HEK293T (cell line): ENCODE results near the gene TEX9.

Experiments used
- ARNT ChIP-seq: fragments of 450-650 bp; IDR thresholded peaks from 2 replicates; pipeline ENCODE4 v1.6.1; 2017; ENCODE audit warnings: mild to moderate bottlenecking
- CTBP1 ChIP-seq: fragments of 450-650 bp; IDR thresholded peaks from 2 replicates; pipeline ENCODE4 v1.6.1; 2016; ENCODE audit warnings: borderline replicate concordance
- PKNOX1 ChIP-seq: fragments of 450-650 bp; IDR thresholded peaks from 2 replicates; pipeline ENCODE4 v1.6.1; 2016
- SUZ12 ChIP-seq: fragments of 450-650 bp; IDR thresholded peaks from 2 replicates; pipeline ENCODE4 v1.6.1; 2016; ENCODE audit warnings: mild to moderate bottlenecking
- TARDBP ChIP-seq: fragments of 450-650 bp; IDR thresholded peaks from 2 replicates; pipeline ENCODE4 v1.6.1; 2016

- TF ChIP-seq SUZ12 (no peak), CTBP1 (no peak), TARDBP (no peak), ARNT (no peak), PKNOX1 (no peak)
These were observed 6.4 kb downstream of the TEX9 start for GRCh38 chr15:56371495-56372147.
